Right cardiac atrium (tissue), 5 donors: ENCODE measurements around the gene ACSS1. TPM values are rescaled to one million over a fixed set of nuclear protein-coding genes. Genes with fewer than 3 reads are reported as not detected.

ENCODE experiments used
- ATAC-seq, 2 donors: fragments of 200-7000 bp; cut with Tn5 transposase; one replicate each; pipeline versions ENCODE4 v1.8.0 to v1.9.1; 2020; ENCODE audit warnings: moderate library complexity in 2 of 2, mild to moderate bottlenecking in 1 of 2
- DNase-seq, 3 donors: peaks; one replicate each; pipeline ENCODE4 v3.0.0-alpha.2; 2020
- H3K27ac ChIP-seq: one replicate; pipeline ENCODE4 v1.5.1; 2013; ENCODE audit warnings: mild to moderate bottlenecking, low read length, control low read depth, moderate library complexity
- H3K27me3 ChIP-seq: one replicate; pipeline ENCODE4 v1.6.1; 2013; ENCODE audit not compliant: control insufficient read depth, insufficient read depth
- H3K4me1 ChIP-seq: one replicate; pipeline ENCODE4 v1.6.1; 2013; ENCODE audit warnings: low read length; ENCODE audit not compliant: control insufficient read depth, insufficient read depth
- H3K4me3 ChIP-seq: one replicate; pipeline ENCODE4 v1.5.1; 2013; ENCODE audit warnings: low read length, control low read depth
- H3K9me3 ChIP-seq: one replicate; pipeline ENCODE4 v1.6.1; 2013; ENCODE audit warnings: low read length; ENCODE audit not compliant: control insufficient read depth
- WGBS: extraction: QIAGEN DNeasy Blood & Tissue Kit; methylation state at CpG from one replicate; pipeline ENCODE4 v1.1.7; 2013; 5-methylcytosine and 5-hydroxymethylcytosine counted together
- intact Hi-C, 4 donors: fragments of 100-400 bp; cut with DNase I; formaldehyde crosslinking; loops; one replicate each; pipeline versions ENCODE4 v1.11.0 to v1.14.0; 2022 to 2023
- polyA plus RNA-seq: library from polyadenylated mRNA; stranded (reverse); fragments of 200-250 nt; gene quantifications from one replicate; pipeline ENCODE4 v1.2.3, GENCODE V29; 2013
- total RNA-seq, 4 donors: library from RNA; stranded (reverse); fragmentation: NEBNext Ultra II Directional; extraction: Animal tissue kit (Norgen Biotek cat#: 25700); gene quantifications; one replicate each; pipeline ENCODE4 v1.2.1, GENCODE V29; 2021
- donor health status: healthy with polysubstance abuse.
- donor health status: DM: no; HTN: yes; CAD: no.
- donor health status: DM: no; HTN: no; CAD: no.
- donor health status: DM: no; HTN: yes; CAD: no; lungs with severe emphysema.
- donor health status: DM: yes; HTN: yes; CAD: no.

Gene ACSS1
- total and polyA plus RNA-seq, 5 donors, result 14.8 to 61.8 (median 32.5) TPM

DNA sequence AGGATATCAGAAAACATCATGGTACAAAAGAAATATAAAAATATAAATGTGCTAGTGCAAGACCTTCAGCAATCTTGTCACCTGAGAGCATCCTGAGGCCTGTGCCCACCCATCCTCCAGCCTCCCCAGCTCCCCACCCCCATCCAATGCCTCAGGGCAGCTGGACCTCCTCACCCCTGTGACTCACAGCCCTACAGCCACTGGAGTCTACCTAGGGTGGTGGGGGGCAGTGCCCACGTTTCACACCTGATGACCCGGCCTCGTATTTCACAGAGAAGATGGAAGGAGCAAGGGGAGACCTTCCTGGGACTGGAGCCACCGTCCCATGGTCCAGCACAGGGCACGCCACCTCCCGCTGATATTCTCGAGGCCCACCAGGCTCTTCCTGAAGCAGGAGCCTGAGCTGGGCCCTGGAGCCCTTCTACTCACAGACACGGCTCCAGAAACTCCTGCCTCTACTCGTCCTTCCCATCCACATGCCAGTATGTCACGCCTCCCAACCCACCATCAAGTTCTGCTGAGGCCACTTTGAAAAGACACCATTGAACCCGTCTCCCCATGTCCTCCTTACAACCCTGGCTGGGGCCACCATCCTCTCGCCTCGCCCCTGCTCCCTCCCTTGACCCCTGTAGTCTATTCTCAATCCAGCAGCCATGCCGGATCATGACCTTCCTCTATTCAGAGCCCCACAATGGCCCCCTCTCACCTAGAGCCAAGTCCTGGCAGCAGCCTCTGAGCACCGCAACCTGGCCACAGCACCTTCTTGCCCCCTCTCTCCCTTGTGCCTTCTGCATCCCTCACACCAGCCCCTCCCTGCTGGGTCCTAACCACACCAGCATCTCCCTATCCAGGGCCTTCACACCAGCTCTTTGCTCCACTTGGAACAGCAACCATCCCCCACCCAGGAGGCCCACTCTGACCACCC lies 78.6 kb downstream of the ACSS1 start:
- Histone ChIP-seq H3K27me3 (no peaks in the 10 kb centered on the region), H3K4me3 (no peak overlapping the region), H3K9me3 (no peaks in the 10 kb centered on the region), H3K27ac (no peak overlapping the region), H3K4me1 (no peaks in the 10 kb centered on the region)
- DNase-seq, result no peak
- no peak for ATAC-seq
- intact Hi-C loops, result no loop called here
- WGBS, result 97% methylated on average over 15 of the region's 15 CpGs

DNA sequence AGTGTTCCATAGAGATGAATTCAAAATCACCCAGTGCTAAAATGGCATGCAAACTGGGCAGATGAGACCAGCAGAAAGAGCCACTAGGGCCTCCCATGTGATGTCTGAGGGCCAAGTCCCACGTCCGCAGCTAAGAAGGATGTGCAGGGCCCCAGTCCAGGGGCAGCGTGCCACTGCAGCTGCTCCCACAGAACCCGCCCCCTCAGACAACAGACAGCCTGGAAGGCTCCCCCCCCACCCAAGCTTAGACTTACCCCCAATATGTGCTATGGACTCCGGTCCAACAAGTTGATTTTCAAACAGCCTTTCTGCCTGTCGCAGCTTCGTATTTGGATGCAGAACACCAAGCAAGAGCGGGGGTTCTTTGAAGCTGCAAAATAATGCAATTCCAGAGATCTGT lies 79.4 kb downstream of the ACSS1 start:
- Histone ChIP-seq H3K27me3 (no peaks in the 10 kb centered on the region), H3K4me1 (no peaks in the 10 kb centered on the region), H3K4me3 (no peak overlapping the region), H3K27ac (no peak overlapping the region), H3K9me3 (no peaks in the 10 kb centered on the region)
- DNase-seq (no peak), ATAC-seq (peak in 1 of 2 donors; percentile 37)
- WGBS, result 71% methylated on average over 8 of the region's 8 CpGs
- intact Hi-C loops, result no loop called here

DNA sequence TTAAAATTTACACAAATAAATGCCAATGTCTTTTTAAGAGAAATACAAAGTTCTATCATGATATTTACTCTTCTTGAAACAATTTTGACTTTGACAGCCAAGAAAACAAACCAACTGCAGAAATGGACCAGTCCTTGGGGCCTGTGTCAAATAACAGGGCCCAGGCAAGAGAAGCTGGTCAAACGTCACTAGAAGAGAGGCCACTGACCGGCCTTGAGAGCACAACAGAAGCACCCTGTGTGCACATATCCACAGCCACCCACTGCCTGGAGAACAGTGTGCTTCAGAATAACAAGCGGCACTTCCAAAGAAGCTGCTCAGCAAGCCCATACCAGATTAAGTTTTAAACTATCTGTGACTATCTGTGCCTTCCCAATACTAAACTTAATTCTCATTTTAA lies 80.1 kb downstream of the ACSS1 start:
- Histone ChIP-seq H3K27ac (no peak overlapping the region), H3K9me3 (no peaks in the 10 kb centered on the region), H3K4me3 (no peak overlapping the region), H3K4me1 (no peaks in the 10 kb centered on the region), H3K27me3 (no peaks in the 10 kb centered on the region)
- ATAC-seq, result no peak
- intact Hi-C loops, result no loop called here
- WGBS, result 86% methylated on average over 3 of the region's 3 CpGs
- no peak for DNase-seq

DNA sequence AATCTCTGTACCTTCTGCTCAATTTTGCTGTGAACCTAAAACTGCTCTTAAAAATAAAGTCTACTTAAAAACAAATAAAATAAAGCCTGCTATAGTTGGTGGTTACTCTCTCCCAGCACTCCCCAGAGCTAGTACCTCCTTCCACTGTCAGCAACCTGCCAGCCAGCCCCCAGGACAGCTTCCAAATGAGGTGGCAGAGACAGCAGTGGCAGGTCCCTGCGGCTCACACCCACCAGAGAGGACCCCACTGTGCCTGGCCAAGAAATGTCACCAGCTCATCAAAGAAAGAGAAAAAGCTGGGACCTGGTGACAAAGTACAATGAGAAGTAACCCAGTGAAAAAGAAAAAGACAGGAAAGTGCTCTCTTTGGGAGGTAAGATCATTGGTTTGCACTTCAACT lies 80.6 kb downstream of the ACSS1 start:
- 81% methylated on average over 1 of the region's 1 CpG for WGBS
- DNase-seq, result no peak
- Histone ChIP-seq H3K27me3 (no peaks in the 10 kb centered on the region), H3K9me3 (no peaks in the 10 kb centered on the region), H3K4me3 (no peak overlapping the region), H3K27ac (no peak overlapping the region), H3K4me1 (no peaks in the 10 kb centered on the region)
- no peak for ATAC-seq
- intact Hi-C loops, result no loop called here

DNA sequence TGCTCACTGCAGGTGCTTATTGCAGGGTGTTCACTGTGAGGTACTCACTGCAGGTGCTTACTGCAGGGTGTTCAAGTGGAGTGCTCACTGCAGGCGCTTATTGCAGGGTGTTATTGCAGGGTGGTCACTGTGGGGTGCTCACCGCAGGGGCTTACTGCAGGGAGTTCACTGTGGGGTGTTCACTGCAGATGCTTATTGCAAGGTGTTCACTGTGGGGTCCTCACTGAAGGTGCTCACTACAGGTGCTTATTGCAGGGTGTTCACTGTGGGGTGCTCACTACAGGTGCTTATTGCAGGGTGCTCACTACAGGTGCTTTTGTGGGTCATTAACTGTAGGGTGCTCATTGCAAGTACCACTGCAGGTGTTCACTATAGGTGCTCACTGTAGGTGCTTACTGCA lies 85.6 kb downstream of the ACSS1 start:
- 99% methylated on average over 2 of the region's 2 CpGs for WGBS
- ATAC-seq, result no peak
- H3K4me3 ChIP-seq, result no peak overlapping the region

DNA sequence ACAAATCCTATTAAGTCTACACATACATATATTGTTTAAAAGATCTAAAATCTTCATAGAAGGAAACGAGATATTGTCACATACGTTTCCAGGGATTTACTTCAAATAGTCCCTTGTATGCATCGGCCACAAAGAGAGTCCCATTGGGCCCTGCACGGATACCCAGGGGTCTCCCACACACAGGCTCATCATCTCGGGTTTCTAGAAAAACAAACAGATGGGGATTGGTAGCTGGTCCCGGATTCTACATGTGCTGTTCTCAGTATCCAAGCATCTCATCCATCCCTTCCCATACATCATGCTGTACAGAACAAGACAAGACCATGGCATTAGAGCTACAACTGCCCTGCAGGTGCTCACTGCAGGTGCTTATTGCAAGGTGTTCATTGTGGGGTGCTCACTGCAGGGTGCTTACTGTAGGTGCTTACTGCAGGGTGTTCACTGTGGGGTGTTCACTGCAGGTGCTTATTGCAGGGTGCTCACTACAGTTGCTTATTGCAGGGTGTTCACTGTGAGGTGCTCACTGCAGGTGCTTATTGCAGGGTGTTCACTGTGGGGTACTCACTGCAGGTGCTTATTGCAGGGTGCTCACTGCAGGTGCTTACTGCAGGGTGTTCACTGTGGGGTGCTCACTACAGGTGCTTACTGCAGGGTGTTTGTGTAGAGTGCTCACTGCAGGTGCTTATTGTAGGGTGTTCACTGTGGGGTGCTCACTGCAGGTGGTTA lies 86.4 kb downstream of the ACSS1 start:
- Histone ChIP-seq H3K27me3 (no peaks in the 10 kb centered on the region), H3K4me1 (no peaks in the 10 kb centered on the region), H3K27ac (no peak overlapping the region), H3K9me3 (no peaks in the 10 kb centered on the region), H3K4me3 (no peak overlapping the region)
- ATAC-seq (no peak), DNase-seq (no peak)
- 82% methylated on average over 6 of the region's 6 CpGs for WGBS
- intact Hi-C loops, result no loop called here

More for the DNA sequence above, 85.6 kb downstream of the ACSS1 start:
- DNase-seq, result no peak
- H3K4me1 ChIP-seq, result no peaks in the 10 kb centered on the region
- no peaks in the 10 kb centered on the region for H3K27me3 ChIP-seq
- no peak overlapping the region for H3K27ac ChIP-seq
- intact Hi-C loops, result no loop called here
- no peaks in the 10 kb centered on the region for H3K9me3 ChIP-seq

DNA sequence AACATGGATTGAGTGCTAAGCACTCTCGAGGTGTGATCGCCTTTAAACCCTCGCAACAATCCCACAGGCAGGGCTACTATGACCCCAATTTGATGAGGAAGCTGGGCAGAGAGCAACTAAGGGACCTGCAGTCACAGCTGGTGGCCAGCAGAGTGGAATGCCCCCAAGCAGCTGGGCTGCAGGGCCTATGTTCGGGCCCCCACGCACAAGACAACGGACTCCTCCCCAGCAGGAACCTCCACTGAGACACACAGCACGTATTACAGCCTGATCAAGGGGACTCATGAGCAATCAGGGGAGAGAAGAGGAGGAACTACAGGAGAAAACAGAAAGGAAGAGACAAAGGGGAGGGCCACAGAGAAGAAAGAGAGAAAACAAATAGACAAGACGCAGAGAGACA lies 87.2 kb downstream of the ACSS1 start:
- no peaks in the 10 kb centered on the region for H3K27me3 ChIP-seq
- intact Hi-C loops, result no loop called here
- no peaks in the 10 kb centered on the region for H3K4me1 ChIP-seq
- no peak overlapping the region for H3K4me3 ChIP-seq
- H3K27ac ChIP-seq, result no peak overlapping the region
- DNase-seq (no peak), ATAC-seq (peak in 1 of 2 donors; percentile 30)
- no peaks in the 10 kb centered on the region for H3K9me3 ChIP-seq
- 89% methylated on average over 8 of the region's 8 CpGs for WGBS

DNA sequence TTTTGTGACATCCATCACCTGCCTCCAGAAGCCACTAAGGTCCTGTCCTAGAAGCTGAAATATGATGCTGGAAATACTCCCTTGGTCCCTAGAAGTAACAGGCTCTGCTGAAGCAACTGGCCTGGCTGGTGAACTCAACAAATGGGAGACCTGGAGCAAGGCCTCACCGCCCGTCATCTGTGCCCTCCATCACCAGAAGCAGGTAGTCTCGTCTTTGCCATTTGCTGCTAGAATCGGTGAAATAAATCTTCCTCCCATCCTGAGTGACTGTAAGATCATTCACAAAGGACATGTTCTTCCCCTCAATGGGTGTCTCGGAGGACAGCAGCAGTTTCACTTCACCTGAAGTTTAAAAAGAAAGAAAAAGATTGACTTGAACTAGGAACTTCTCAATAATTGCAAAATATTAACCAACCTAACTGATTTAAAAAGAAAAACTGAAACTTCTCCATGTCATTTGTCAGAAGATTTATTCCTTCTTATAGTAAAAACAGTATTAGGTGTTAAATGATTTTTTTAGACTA lies 87.8 kb downstream of the ACSS1 start:
- DNase-seq, result no peak
- H3K4me1 ChIP-seq, result no peaks in the 10 kb centered on the region
- H3K27ac ChIP-seq, result no peak overlapping the region
- ATAC-seq, result no peak
- H3K4me3 ChIP-seq, result no peak overlapping the region
- intact Hi-C loops, result no loop called here
- H3K9me3 ChIP-seq, result no peaks in the 10 kb centered on the region
- 89% methylated on average over 5 of the region's 5 CpGs for WGBS
- no peaks in the 10 kb centered on the region for H3K27me3 ChIP-seq

DNA sequence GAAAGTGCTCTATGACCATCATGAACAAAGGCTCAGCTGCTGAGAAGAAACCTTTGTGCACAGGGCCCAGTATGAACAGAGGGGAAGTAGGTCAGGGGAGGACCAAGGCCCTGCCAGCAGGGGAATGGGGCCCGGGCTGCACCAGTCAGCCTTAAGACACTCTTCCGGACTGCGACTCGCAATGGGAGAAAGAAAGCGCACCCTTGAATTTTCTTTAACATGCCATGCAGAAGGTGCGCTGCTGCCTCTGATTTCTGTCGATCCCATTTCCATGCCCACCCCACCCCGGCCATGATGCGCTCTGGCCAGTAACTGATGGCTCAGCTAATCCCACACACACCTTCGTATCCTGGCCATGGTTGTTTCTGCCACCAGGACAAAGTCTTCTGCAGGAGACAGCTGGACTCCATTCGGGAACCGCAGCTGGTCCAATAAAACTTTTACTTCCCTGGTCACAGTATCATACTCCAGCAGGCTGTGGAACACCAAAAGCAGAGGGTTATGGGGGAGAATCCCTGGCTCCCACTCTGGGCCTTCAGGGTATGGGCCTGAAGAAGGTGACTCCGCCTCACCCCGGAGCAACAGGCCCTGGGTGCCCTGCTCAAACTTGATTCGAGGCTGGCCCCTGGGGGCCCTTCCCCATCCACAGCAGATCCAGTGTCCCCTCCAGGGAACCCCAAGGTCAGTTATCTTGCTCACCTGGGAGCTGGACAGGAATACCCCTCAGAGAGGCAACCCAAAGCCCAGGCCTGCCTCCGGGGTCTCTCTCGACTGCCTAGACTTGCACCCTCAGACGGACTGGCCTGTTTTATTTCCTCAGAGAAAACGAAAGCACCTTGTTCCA lies 88.5 kb downstream of the ACSS1 start:
- 95% methylated on average over 19 of the region's 19 CpGs for WGBS
- DNase-seq (no peak), ATAC-seq (no peak)
- H3K9me3 ChIP-seq, result no peaks in the 10 kb centered on the region
- H3K27ac ChIP-seq, result no peak overlapping the region
- H3K4me3 ChIP-seq, result no peak overlapping the region
- no peaks in the 10 kb centered on the region for H3K4me1 ChIP-seq
- intact Hi-C loops, result no loop called here
- H3K27me3 ChIP-seq, result no peaks in the 10 kb centered on the region

DNA sequence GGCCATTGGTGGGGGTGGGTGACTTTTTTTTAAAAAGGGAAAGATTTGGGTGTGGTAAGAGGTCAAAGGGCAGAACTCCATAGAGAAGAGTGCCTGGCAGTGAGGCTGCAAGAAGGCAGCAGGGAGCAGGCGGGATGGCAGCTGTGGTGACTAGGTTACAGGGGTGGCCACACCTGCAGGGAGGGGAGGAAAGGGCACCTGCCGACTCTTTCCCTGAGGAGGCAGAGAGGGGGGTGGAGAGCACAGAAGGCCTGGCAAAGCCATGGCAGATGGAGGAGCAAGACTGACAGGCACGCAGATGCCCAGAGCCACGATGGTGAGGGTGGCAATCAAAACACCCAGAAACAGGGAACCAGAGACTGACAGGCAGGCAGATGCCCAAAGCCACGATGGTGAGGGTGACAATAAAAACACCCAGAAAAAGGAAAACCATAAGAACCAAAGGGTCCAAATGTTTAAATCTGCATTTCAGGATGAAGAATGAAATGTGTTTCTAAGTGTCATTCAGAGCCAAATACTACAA lies 89.6 kb downstream of the ACSS1 start:
- no peak overlapping the region for H3K27ac ChIP-seq
- intact Hi-C loops, result no loop called here
- no peaks in the 10 kb centered on the region for H3K27me3 ChIP-seq
- no peaks in the 10 kb centered on the region for H3K4me1 ChIP-seq
- H3K4me3 ChIP-seq, result no peak overlapping the region
- DNase-seq (peak in 1 of 3 donors; percentile 28), ATAC-seq (no peak)
- 88% methylated on average over 5 of the region's 5 CpGs for WGBS
- no peaks in the 10 kb centered on the region for H3K9me3 ChIP-seq
